ENCODE results near the gene L3MBTL1. TPM values are rescaled to one million over a fixed set of nuclear protein-coding genes. Genes with fewer than 3 reads are reported as not detected.

Gene L3MBTL1
- total RNA-seq, 4 donors from 2014 or later = 10.9 to 152 (median 23.1) TPM

DNA sequence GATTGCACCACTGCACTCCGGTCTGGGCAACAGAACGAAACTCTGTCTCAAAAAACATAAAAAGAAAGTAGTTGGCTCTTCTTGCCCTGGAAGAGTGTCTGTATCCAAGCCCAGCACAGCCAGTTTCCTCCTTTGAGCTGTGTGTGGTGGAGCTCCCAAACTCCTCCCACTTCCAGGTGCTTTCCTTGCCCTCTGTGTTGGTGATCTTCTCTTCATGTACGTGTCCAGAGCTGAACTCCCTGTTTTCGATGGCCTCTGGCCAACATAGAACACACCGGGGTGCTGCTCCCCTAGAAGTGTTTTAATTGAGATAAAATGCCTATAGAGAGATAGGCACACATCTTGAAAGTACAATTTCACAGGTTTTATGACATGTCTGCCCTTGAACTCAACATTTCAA, 34.7 kb downstream of the L3MBTL1 start:
- H3K4me1 ChIP-seq = peaks cover 0 to 2% (median 0%) of the 10 kb centered on the region in 4 donors
- TF ChIP-seq, protein P1, sequence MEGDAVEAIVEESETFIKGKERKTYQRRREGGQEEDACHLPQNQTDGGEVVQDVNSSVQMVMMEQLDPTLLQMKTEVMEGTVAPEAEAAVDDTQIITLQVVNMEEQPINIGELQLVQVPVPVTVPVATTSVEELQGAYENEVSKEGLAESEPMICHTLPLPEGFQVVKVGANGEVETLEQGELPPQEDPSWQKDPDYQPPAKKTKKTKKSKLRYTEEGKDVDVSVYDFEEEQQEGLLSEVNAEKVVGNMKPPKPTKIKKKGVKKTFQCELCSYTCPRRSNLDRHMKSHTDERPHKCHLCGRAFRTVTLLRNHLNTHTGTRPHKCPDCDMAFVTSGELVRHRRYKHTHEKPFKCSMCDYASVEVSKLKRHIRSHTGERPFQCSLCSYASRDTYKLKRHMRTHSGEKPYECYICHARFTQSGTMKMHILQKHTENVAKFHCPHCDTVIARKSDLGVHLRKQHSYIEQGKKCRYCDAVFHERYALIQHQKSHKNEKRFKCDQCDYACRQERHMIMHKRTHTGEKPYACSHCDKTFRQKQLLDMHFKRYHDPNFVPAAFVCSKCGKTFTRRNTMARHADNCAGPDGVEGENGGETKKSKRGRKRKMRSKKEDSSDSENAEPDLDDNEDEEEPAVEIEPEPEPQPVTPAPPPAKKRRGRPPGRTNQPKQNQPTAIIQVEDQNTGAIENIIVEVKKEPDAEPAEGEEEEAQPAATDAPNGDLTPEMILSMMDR (IDR thresholded peaks at IDR 0.05) = no peak
- H3K27ac ChIP-seq = peak overlapping the region in 3 of 4 donors; percentile 17 to 53 (median 23)
- no peak overlapping the region for H3K4me3 ChIP-seq
- H3K27me3 ChIP-seq = no peaks in the 10 kb centered on the region
- no peak for DNase-seq
- H3K9me3 ChIP-seq = no peaks in the 10 kb centered on the region
- in situ Hi-C loops (cut with MboI; ENCODE audit: low pct_ligation_motif_present in 1 of 4, low pct_unique_long_range_greater_than_20kb in 1 of 4, low sequenced_read_pairs in 3 of 4) = loop anchor here in 1 of 4 donors (25.0 kb wide), 1 partner anchor 545 kb away; no protein-coding TSS in a partner anchor
- intact Hi-C loops (cut with DNase I; ENCODE audit: low total_unique reads) = no loop called here
- WGBS, 2 donors (ENCODE audit: low coverage in 1 of 2) = 74 to 81% methylated on average over 2 to 5 of the region's 5 CpGs
- no peaks in the 10 kb centered on the region for H3K36me3 ChIP-seq

DNA sequence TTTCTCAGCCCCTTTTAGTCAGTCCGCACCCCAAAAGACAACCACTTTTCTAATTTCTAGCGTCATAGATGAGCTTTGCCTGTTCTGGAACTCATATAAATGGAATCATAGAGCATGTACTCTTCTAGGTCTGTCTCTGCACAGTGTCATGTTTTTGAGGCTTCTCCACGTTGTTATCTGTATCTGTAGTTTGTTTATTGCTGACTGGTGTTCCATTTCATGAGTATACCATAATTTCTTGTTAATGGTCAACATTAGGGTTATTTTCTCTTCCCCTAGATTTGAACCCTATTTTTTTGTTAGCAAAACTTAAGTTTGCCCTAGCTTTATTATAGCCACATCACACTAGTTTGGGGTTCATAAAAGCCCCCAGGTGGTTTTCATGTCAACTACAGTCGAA, 35.2 kb downstream of the L3MBTL1 start:
- no peaks in the 10 kb centered on the region for H3K27me3 ChIP-seq
- TF ChIP-seq POLR2AphosphoS5 (IDR thresholded peaks at IDR 0.05) = no peak
- no peak for TF ChIP-seq EP300 (IDR thresholded peaks at IDR 0.05; ENCODE audit: low read depth)
- TF ChIP-seq POLR2A (IDR thresholded peaks at IDR 0.05) = no peak
- TF ChIP-seq, protein P1 (IDR thresholded peaks at IDR 0.05) = no peak
- no peaks in the 10 kb centered on the region for H3K36me3 ChIP-seq
- no peak overlapping the region for H3K4me3 ChIP-seq
- DNase-seq = no peak
- WGBS, 2 donors (ENCODE audit: low coverage in 1 of 2) = 68 to 70% methylated on average over 4 of the region's 4 CpGs
- no peak overlapping the region for H3K27ac ChIP-seq
- H3K4me1 ChIP-seq = peaks cover 0 to 2% (median 0%) of the 10 kb centered on the region in 4 donors
- H3K9me3 ChIP-seq = no peaks in the 10 kb centered on the region
- in situ Hi-C loops (cut with MboI; ENCODE audit: low pct_ligation_motif_present in 1 of 4, low pct_unique_long_range_greater_than_20kb in 1 of 4, low sequenced_read_pairs in 3 of 4) = loop anchor here in 1 of 4 donors (25.0 kb wide), 1 partner anchor 545 kb away; no protein-coding TSS in a partner anchor
- intact Hi-C loops (cut with DNase I; ENCODE audit: low total_unique reads) = no loop called here

DNA sequence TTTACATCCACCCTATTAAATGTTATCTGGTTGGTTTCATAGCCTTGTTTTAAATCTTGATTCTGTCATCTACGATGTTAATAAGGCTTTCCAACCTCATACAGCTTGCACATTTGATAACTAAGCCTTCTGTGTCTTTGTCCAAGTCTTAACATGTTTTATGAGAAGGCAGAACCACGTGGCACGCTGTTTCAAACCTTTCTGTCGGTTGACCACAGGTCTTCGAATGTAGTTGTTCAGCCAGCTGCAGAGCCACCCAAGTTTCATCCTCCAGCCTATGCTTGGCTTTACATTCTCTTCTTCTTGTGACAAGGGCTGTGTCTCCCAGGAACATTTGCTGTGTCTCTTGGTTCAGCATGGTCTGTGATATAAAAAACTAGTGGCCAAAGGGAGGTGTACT, 35.6 kb downstream of the L3MBTL1 start:
- no peaks in the 10 kb centered on the region for H3K27me3 ChIP-seq
- no peaks in the 10 kb centered on the region for H3K36me3 ChIP-seq
- peaks cover 0 to 2% (median 0%) of the 10 kb centered on the region in 4 donors for H3K4me1 ChIP-seq
- no peak for DNase-seq
- H3K9me3 ChIP-seq = no peaks in the 10 kb centered on the region
- WGBS, 2 donors (ENCODE audit: low coverage in 1 of 2) = 79 to 91% methylated on average over 5 of the region's 5 CpGs
- in situ Hi-C loops (cut with MboI; ENCODE audit: low pct_ligation_motif_present in 1 of 4, low pct_unique_long_range_greater_than_20kb in 1 of 4, low sequenced_read_pairs in 3 of 4) (loop anchor here in 1 of 4 donors (25.0 kb wide), 1 partner anchor 544 kb away; no protein-coding TSS in a partner anchor), intact Hi-C loops (cut with DNase I; ENCODE audit: low total_unique reads) (no loop called here)
- H3K4me3 ChIP-seq = no peak overlapping the region
- TF ChIP-seq POLR2A (IDR thresholded peaks at IDR 0.05) = no peak
- no peak overlapping the region for H3K27ac ChIP-seq

DNA sequence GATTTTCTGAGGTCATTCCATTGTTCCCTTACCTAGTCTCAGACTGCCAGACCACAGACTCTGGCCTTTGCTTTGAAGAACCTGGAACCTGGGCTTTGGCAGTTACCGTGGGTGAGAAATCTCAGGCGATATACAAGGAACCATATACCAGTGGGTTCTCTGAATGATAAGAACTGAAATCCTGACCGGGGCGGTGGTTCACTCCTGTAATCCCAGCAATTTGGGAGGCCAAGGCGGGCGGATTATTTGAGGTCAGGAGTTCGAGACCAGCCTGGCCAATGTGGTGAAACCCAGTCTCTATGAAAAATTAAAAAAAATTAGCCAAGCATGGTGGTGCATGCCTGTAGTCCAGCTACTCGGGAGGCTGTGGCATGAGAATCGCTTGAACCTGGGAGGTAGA, 37.0 kb downstream of the L3MBTL1 start:
- intact Hi-C loops (cut with DNase I; ENCODE audit: low total_unique reads) (no loop called here), in situ Hi-C loops (cut with MboI; ENCODE audit: low pct_ligation_motif_present in 1 of 4, low pct_unique_long_range_greater_than_20kb in 1 of 4, low sequenced_read_pairs in 3 of 4) (loop anchor here in 1 of 4 donors (25.0 kb wide), 1 partner anchor 543 kb away; no protein-coding TSS in a partner anchor)
- no peak for TF ChIP-seq POLR2A (IDR thresholded peaks at IDR 0.05)
- TF ChIP-seq EP300 (IDR thresholded peaks at IDR 0.05; ENCODE audit: low read depth) = no peak
- TF ChIP-seq, protein P1 (IDR thresholded peaks at IDR 0.05) = no peak
- TF ChIP-seq POLR2AphosphoS5 (IDR thresholded peaks at IDR 0.05) = no peak
- no peaks in the 10 kb centered on the region for H3K27me3 ChIP-seq
- no peaks in the 10 kb centered on the region for H3K36me3 ChIP-seq
- no peaks in the 10 kb centered on the region for H3K9me3 ChIP-seq
- no peak overlapping the region for H3K27ac ChIP-seq
- WGBS, 2 donors (ENCODE audit: low coverage in 1 of 2) = 93 to 94% methylated on average over 2 to 9 of the region's 9 CpGs
- no peak overlapping the region for H3K4me3 ChIP-seq
- DNase-seq = no peak
- peaks cover 0 to 2% (median 0%) of the 10 kb centered on the region in 4 donors for H3K4me1 ChIP-seq
